RPMI7951 (cell line): ENCODE results near the gene ENPEP. TPM values are rescaled to one million over a fixed set of nuclear protein-coding genes. Genes with fewer than 3 reads are reported as not detected.

Experiments used
- DNase-seq: peaks from one replicate; pipeline ENCODE4 v3.0.0-alpha.2; 2012; ENCODE audit warnings: low read depth
- total RNA-seq: library from RNA; depleted of rRNA; stranded (reverse); fragments of >200 nt; shearing (Covaris generic); gene quantifications from 2 replicates; pipeline ENCODE4 v1.2.3, GENCODE V29; 2014; rRNA removed

ENPEP gene
- total RNA-seq, 1 experiment from 2014 or later: under 0.01 TPM

DNA sequence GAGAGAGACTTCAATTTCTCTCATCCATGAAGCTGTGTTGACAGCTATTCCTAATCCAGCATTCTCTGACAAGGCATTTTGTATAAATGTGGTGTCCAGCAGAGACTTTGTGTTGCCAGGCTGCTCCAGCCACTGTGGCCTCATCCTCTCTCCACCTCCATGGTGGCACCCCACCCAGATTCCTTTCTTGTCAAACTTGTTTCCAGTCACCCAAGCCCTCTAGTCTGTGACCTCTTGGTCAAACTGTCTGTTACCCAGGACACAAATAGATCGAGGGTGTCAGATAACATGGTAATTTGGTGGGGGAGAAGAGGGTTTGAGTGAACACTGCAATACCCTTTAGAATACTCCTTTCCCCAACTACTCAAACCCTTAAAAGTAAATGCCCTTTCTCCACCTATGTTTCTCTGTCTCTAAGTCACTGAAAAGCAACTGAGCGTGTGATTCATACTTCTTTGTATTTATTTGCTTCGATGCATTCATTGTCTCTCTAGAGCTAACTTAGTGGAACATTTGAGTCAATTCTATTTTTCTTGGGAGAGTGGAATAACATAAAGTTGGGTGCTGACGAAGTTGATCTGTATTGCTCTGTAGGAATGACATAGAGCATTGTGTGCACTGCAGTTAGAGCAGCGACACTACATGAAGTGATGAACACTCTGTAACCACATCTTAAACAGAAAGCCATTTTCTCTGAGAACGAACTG lies 133.2 kb downstream of the ENPEP start:
- no peak for DNase-seq

DNA sequence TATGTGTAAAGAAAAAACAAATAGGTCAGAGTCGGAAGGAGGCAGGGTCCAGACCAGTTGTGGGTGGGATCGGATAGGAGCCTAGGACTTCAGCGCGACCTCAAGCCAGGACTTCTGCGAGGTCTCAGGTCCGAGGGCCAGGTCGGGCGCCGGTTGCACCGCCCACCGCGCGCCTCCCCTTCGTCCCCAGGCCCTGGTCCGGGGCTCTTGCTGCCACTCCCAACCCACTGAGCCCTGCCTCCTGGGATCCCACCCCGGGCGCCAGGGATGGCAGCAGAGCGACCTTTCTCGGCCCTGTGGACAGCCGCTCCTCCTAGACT lies 134.6 kb downstream of the ENPEP start:
- no peak for DNase-seq

- DNase-seq: no peak
These were observed 135.2 kb downstream of the ENPEP start for GRCh38 chr4:110610940-110611831.

- no peak for DNase-seq
These were observed 136.1 kb downstream of the ENPEP start for GRCh38 chr4:110611968-110612447.

DNA sequence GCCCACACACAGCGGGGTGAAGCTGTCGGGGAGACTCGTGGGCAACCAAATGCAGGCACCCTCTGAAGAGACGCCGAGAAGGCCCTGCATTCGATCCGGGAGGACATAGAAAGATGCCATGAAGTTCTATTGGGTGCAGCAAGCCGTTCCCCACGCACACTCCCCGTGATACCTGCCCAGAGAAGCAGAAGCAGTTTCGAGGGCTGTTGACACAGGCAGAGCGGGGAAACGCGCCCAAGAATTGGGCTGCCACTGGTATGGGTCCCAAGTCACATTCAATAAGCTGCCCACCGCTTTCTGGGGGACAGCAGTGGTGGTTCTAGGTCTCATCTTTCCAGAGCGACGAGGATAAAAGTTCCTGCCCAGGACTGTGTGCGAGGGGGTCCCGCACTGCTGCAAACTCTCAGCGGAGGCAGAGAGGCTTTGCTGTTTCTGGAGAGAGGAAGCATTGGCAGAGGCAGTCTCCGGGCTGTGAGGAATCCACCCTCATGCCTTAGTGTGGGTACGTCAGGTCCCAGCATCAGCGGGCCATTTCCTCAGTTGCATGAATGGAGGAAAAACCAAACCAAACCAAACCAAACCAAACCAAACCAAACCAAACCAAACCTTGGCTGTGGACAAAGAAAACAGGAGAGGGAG lies 136.8 kb downstream of the ENPEP start:
- no peak for DNase-seq

GRCh38 chr4:110613745-110614144 lies 137.8 kb downstream of the ENPEP start:
- no peak for DNase-seq

DNA sequence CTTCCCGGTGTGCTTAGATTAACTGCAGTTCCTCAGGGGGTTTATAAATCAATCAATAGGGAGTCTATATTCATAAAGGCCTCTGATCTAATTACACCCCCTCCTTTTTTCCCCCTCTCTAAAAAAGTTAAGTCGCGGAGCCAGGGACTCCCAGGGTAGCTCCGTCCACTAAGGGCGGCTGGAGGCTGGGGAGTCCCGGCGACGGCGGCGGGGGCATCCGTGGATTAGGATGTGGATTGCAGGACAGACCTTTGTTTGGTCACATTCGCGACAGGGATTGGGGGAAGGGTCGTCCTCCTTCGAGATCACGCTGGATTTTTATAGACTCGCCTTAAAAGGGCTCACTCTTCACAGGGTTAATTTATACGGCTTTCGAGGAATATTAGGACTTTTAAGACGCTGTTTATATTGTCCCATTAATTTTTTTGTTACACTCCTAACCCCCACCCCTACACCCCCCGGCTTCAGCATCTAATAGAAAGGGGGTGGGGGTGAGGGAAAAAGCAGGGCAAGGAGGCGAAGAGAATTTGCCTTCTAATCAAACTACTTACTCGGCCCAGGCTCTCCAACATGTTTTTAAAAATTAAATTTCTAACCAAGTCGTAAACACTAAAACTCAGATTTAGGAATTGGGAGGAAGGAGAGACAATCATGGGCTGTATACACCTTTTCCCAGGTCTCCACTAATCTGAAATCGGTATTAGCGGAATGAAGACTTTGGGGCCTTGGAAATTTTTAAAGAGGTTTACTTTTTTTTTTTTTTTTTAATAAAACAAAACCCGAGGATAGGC lies 138.4 kb downstream of the ENPEP start:
- DNase-seq: no peak

Other genes starting within 250 kb of the ENPEP start
- 0.48 TPM in 1 of 2 replicates, not detected in the other for gene PITX2, start 146.9 kb downstream of the ENPEP start, total RNA-seq